ENCODE data around the gene WAS.

- TF ChIP-seq CTCF (IDR thresholded peaks at IDR 0.05; ENCODE audit: low read depth, low read length) (no peak), MYC (IDR thresholded peaks at IDR 0.05; ENCODE audit: low read depth, low read length) (no peak), POLR2A (IDR thresholded peaks at IDR 0.05; ENCODE audit: extremely low read depth, insufficient read length) (no peak)
Measured at GRCh38 chrX:48695925-48696300, 12.3 kb downstream of the WAS start.

Measured in NB4 (cell line).